Cardiac muscle cell (in vitro differentiated cells and primary cell): Measurements from ENCODE around the gene GNA15. TPM values are rescaled to one million over a fixed set of nuclear protein-coding genes. Genes with fewer than 3 reads are reported as not detected.

Experiments
- DNase-seq, 2 donors: peaks; one replicate each; pipeline versions ENCODE4 v3.0.0 to v3.0.0-alpha.2; 2010 to 2017; ENCODE audit warnings: low read depth in 1 of 2, low spot score in 1 of 2
- H3K27ac ChIP-seq: fragments of 200-600 bp; sonication (generic); 2 replicates; pipeline ENCODE4 v1.5.1; 2016
- H3K27me3 ChIP-seq: fragments of 200-600 bp; sonication (generic); 2 replicates; pipeline ENCODE4 v1.6.0; 2016; ENCODE audit warnings: control low read depth
- H3K36me3 ChIP-seq: fragments of 200-600 bp; sonication (generic); 2 replicates; pipeline ENCODE4 v1.5.1; 2016; ENCODE audit warnings: control low read depth
- H3K4me1 ChIP-seq: fragments of 200-600 bp; sonication (generic); 2 replicates; pipeline ENCODE4 v1.8.1; 2017; ENCODE audit warnings: low read depth, mild to moderate bottlenecking, mixed run types
- H3K4me3 ChIP-seq: fragments of 200-600 bp; sonication (generic); 2 replicates; pipeline ENCODE4 v1.5.1; 2016; ENCODE audit warnings: mild to moderate bottlenecking
- H3K9me3 ChIP-seq: fragments of 200-600 bp; sonication (generic); 2 replicates; pipeline ENCODE4 v1.5.1; 2017; ENCODE audit warnings: low read depth, mild to moderate bottlenecking, control low read depth
- CTCF ChIP-seq: IDR thresholded peaks from 2 replicates; pipeline ENCODE4 v1.5.1; 2012; ENCODE audit warnings: low read depth, mild to moderate bottlenecking, low read length
- polyA plus RNA-seq: library from polyadenylated mRNA; unstranded; fragments of >200 nt; fragmentation: Nextera tagmentation; extraction: Ambion mirVana; gene quantifications from 2 replicates; pipeline ENCODE4 v1.2.1, GENCODE V29; 2016
- total RNA-seq: library from RNA; depleted of rRNA; stranded (reverse); fragments of >200 nt; gene quantifications from 2 replicates; pipeline ENCODE4 v1.2.3, GENCODE V29; 2016

The GNA15 gene
- total and polyA plus RNA-seq, 2 experiments from 2014 or later = 0.12 TPM; not detected in 1

GRCh38 chr19:3114811-3115210, 21.0 kb upstream of the GNA15 start:
- Histone ChIP-seq H3K27ac (no peak overlapping the region), H3K4me3 (no peak overlapping the region), H3K4me1 (no peaks in the 10 kb centered on the region), H3K27me3 (no peaks in the 10 kb centered on the region), H3K36me3 (peaks cover 6% of the 10 kb centered on the region), H3K9me3 (no peaks in the 10 kb centered on the region)
- no peak for DNase-seq
- no peak for TF ChIP-seq CTCF

GRCh38 chr19:3115411-3115810, 20.4 kb upstream of the GNA15 start:
- DNase-seq = peak in 1 of 2 donors; percentile 23
- no peak overlapping the region for H3K4me3 ChIP-seq
- H3K9me3 ChIP-seq = no peaks in the 10 kb centered on the region
- TF ChIP-seq CTCF = no peak
- H3K36me3 ChIP-seq = peaks cover 6% of the 10 kb centered on the region
- no peaks in the 10 kb centered on the region for H3K27me3 ChIP-seq
- H3K4me1 ChIP-seq = no peaks in the 10 kb centered on the region
- H3K27ac ChIP-seq = no peak overlapping the region

DNA sequence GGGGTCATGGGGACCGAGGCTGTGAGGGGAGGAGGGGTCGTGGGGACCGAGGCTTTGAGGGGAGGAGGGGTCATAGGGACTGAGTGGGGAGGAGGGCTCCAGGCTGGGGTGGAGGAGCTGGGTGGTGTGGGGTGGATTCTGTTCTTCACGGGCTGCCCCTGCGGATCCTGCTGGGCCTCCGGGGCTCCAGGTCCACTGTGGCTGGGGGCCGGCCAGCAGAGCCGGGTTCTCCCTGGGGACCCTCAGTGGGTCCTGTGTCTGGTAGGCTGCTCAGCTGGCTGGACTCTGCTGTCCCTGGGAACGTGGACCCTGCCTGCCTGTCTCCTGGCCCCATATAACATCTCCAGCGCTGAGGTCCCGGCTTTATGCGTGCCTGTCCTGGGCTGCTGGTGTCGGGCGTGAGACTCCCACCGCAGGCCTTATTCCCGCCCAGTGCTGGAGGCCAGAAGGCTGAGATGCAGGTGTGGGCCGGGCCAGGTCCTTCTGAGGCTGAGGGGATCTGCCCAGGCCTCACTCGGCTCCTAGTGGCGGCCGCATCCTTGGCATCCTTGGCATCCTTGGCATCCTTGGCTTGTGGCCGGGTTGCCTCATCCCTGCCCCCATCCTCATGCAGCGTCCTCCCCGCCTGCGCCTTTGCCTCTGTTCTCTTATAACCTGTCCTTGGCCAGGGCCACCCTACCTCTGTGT, 19.8 kb upstream of the GNA15 start:
- no peaks in the 10 kb centered on the region for H3K4me1 ChIP-seq
- H3K4me3 ChIP-seq = no peak overlapping the region
- H3K36me3 ChIP-seq = peaks cover 6% of the 10 kb centered on the region
- no peaks in the 10 kb centered on the region for H3K9me3 ChIP-seq
- no peak overlapping the region for H3K27ac ChIP-seq
- no peak for TF ChIP-seq CTCF
- H3K27me3 ChIP-seq = no peaks in the 10 kb centered on the region
- no peak for DNase-seq

GRCh38 chr19:3116621-3117020, 19.2 kb upstream of the GNA15 start:
- no peak for DNase-seq
- H3K27me3 ChIP-seq = no peaks in the 10 kb centered on the region
- no peaks in the 10 kb centered on the region for H3K9me3 ChIP-seq
- H3K27ac ChIP-seq = no peak overlapping the region
- no peak overlapping the region for H3K4me3 ChIP-seq
- peaks cover 6% of the 10 kb centered on the region for H3K36me3 ChIP-seq
- no peaks in the 10 kb centered on the region for H3K4me1 ChIP-seq
- no peak for TF ChIP-seq CTCF

DNA sequence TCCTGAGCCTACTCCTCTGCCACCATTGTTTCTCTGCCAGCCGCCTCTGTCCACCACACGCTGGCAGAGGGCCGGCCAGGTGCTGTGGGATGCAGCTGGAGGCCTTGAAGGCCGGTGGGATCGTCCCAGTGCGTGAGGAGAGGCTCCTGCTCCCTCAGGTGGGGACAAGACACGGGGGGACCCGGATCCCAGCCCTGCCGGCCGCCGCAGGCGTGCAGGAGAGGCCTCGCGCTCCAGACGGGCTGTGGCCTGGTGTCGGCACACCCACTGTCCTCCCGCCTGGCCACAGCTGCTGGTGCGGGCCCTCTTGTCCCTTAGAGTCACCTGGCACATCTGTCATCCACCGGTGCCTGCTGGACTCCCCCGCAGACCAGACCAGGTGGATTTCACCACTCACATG, 18.1 kb upstream of the GNA15 start:
- no peak for DNase-seq
- no peak overlapping the region for H3K27ac ChIP-seq
- no peaks in the 10 kb centered on the region for H3K4me1 ChIP-seq
- peaks cover 6% of the 10 kb centered on the region for H3K36me3 ChIP-seq
- no peak for TF ChIP-seq CTCF
- no peaks in the 10 kb centered on the region for H3K9me3 ChIP-seq
- no peaks in the 10 kb centered on the region for H3K27me3 ChIP-seq
- no peak overlapping the region for H3K4me3 ChIP-seq
